Endothelial cell (in vitro differentiated cells): ENCODE results near the gene ANKRD37. TPM values are rescaled to one million over a fixed set of nuclear protein-coding genes. Genes with fewer than 3 reads are reported as not detected.

Source experiments
- DNase-seq: peaks from one replicate; pipeline ENCODE4 v3.0.0; 2021; ENCODE audit warnings: low spot score
- H3K27ac Mint-ChIP-seq: one replicate; pipeline ENCODE4 v1.8.0; 2021; ENCODE audit warnings: mixed read lengths, inconsistent platforms; ENCODE audit not compliant: unreplicated experiment
- H3K27me3 Mint-ChIP-seq: one replicate; pipeline ENCODE4 v1.8.0; 2021; ENCODE audit warnings: mild to moderate bottlenecking, moderate library complexity, mixed read lengths, inconsistent platforms; ENCODE audit not compliant: unreplicated experiment
- H3K36me3 Mint-ChIP-seq: one replicate; pipeline ENCODE4 v1.8.0; 2021; ENCODE audit warnings: mild to moderate bottlenecking, low read depth, mixed read lengths, inconsistent platforms; ENCODE audit not compliant: unreplicated experiment
- H3K4me1 Mint-ChIP-seq: one replicate; pipeline ENCODE4 v1.8.0; 2021; ENCODE audit warnings: mild to moderate bottlenecking, mixed read lengths, inconsistent platforms; ENCODE audit not compliant: unreplicated experiment
- H3K4me3 Mint-ChIP-seq: one replicate; pipeline ENCODE4 v1.8.0; 2021; ENCODE audit warnings: mild to moderate bottlenecking, mixed read lengths, inconsistent platforms; ENCODE audit not compliant: unreplicated experiment
- H3K9me3 Mint-ChIP-seq: one replicate; pipeline ENCODE4 v1.8.0; 2021; ENCODE audit warnings: mixed read lengths, inconsistent platforms; ENCODE audit not compliant: unreplicated experiment
- CTCF ChIP-seq: fragments of 200-600 bp; sonication (generic); IDR thresholded peaks from one replicate; pipeline ENCODE4 v1.5.0; 2021; ENCODE audit warnings: antibody characterized with exemption; ENCODE audit not compliant: unreplicated experiment
- total RNA-seq: library from RNA; stranded (reverse); fragmentation: NEBNext Ultra II Directional; extraction: Animal tissue kit (Norgen Biotek cat#: 25700); gene quantifications from one replicate; pipeline ENCODE4 v1.2.1, GENCODE V29; 2021; ENCODE audit not compliant: unreplicated experiment

The ANKRD37 gene
- total RNA-seq, 1 donor from 2014 or later: 2.6 TPM

- peaks cover 14% of the 10 kb centered on the region for H3K4me1 Mint-ChIP-seq
- peaks cover 5% of the 10 kb centered on the region for H3K27me3 Mint-ChIP-seq
- H3K9me3 Mint-ChIP-seq: no peaks in the 10 kb centered on the region
- H3K36me3 Mint-ChIP-seq: peaks cover 3% of the 10 kb centered on the region
- H3K27ac Mint-ChIP-seq: no peak overlapping the region
- DNase-seq: no peak
- no peak overlapping the region for H3K4me3 Mint-ChIP-seq
- TF ChIP-seq CTCF: no peak
Measured at GRCh38 chr4:185390941-185391340, 5.7 kb upstream of the ANKRD37 start.

DNA sequence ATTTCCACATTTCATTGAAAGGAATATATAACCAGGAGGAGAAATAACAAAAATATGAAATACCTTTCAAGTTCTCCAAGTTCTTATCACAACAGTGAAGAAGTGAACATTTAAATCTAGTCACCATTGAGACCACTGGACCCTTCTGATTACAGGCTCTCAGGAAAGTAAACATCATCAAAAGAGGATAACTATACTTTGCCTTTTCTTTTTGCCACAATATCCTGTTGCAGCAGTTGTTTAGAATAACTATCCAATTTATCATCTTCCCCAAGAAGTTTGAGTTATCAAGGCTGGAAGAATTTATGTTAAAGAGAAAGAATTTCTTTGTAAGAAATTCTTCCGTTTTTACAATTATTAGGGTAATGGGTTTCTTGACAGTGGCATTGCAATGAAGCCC lies 4.5 kb upstream of the ANKRD37 start:
- no peak overlapping the region for H3K27ac Mint-ChIP-seq
- peaks cover 17% of the 10 kb centered on the region for H3K4me1 Mint-ChIP-seq
- TF ChIP-seq CTCF: no peak
- peaks cover 8% of the 10 kb centered on the region for H3K27me3 Mint-ChIP-seq
- peaks cover 3% of the 10 kb centered on the region for H3K36me3 Mint-ChIP-seq
- H3K9me3 Mint-ChIP-seq: no peaks in the 10 kb centered on the region
- H3K4me3 Mint-ChIP-seq: no peak overlapping the region
- no peak for DNase-seq

- H3K27me3 Mint-ChIP-seq: peaks cover 13% of the 10 kb centered on the region
- H3K9me3 Mint-ChIP-seq: no peaks in the 10 kb centered on the region
- no peak for TF ChIP-seq CTCF
- peaks cover 3% of the 10 kb centered on the region for H3K36me3 Mint-ChIP-seq
- peak overlapping the region; percentile 10 for H3K4me3 Mint-ChIP-seq
- H3K27ac Mint-ChIP-seq: no peak overlapping the region
- no peak for DNase-seq
- H3K4me1 Mint-ChIP-seq: peaks cover 17% of the 10 kb centered on the region
Measured at GRCh38 chr4:185394568-185395237, 1.9 kb upstream of the ANKRD37 start.

DNA sequence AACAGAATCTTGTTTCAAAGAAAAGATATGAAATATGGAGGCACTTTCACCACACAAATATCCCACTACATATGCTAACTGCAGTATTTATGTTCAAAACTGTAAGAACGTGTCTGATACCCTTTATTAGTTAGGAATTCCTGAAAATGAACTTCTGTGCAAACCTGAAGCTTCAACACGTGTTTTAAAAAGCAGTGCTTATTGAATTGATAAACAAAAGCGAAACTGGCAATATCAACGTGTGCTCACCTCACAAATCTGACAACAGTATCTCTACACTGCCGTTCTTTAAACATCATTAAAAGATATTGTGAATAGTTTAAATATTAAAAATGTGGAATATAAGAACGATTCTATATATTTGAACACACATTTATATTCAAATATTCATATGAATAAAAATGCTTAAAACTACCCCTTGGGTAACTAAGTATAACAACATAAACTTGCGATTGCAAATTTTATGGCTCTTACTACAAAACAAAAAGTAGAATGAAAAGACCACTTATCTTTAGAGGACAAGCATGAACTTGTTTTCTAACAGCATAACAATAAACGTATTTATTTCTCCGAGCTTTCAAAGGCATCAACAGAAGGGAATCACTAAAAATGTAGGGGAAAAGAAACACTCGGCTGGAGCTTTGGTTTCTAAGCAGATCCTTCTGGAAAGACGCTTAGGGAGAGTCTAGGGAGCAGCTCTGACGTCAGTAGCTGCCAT lies 1.2 kb upstream of the ANKRD37 start, which contains the start of gene LRP2BP:
Gene LRP2BP (minus strand): TSS at position 687 of the 718 bp plus-strand sequence. CDS start 17,738 bp downstream, outside the sequence.
- Mint-ChIP-seq H3K27ac (peak within 1 kb of the TSS; percentile 98), H3K9me3 (no peaks in the 10 kb centered on the region), H3K4me1 (peaks cover 17% of the 10 kb centered on the region), H3K4me3 (peak within 1 kb of the TSS; percentile 95), H3K27me3 (peaks cover 13% of the 10 kb centered on the region), H3K36me3 (peaks cover 6% of the 10 kb centered on the region)
- TF ChIP-seq CTCF: no peak
- no peak for DNase-seq
